NCI-H748 (cell line): ENCODE measurements around the gene CTF1.
"Not testable (repeated sequence)": the region's sequence is repeated elsewhere in the genome, so short reads cannot be mapped to it uniquely, and the experiment has no call there.

Source experiments
- DNase-seq: peaks from one replicate; lab custom pipeline; 2025; ENCODE audit not compliant: unreplicated experiment; lab: John Stamatoyannopoulos, UW

CTF1 gene, protein sequence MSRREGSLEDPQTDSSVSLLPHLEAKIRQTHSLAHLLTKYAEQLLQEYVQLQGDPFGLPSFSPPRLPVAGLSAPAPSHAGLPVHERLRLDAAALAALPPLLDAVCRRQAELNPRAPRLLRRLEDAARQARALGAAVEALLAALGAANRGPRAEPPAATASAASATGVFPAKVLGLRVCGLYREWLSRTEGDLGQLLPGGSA

DNA sequence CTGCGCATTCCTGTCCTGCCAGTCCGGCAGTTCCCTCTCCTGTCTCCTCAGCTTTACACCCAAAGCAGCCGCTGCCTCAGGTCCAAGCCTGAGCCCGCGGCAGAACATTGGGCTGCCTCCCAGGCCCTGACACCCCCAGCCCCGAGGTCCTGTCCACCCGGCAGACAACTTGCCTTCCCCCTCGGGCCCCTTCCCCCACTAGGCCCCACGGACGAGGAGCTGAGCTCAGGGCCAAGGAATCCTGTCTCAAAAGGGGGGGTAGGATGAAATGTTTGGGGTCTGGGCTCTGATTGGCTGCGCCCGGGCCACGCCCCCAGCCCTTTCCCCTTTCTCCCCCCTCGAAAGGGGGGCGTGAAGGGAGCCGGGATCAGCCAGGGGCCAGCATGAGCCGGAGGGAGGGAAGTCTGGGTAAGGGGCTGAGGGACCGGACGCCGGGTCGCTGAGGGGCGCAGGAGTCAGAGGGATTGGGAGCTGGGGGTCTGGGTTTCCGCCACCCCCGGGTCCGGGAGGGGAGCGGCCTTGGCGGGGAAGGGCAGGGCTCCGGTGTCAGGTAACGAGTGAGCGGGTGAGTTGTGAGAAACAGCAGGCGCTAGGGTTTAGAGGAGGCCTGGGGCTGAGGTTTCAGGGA, at the start of gene CTF1:
TSS of gene CTF1 (plus strand) at position 354 of the 628 bp plus-strand sequence. CDS start at position 384, 30 bp downstream.
- DNase-seq = no peak

GRCh38 chr16:30846649-30847402, 49.6 kb upstream of the CTF1 start:
- DNase-seq = no peak

- DNase-seq = no peak
These were observed 46.2 kb upstream of the CTF1 start for GRCh38 chr16:30850246-30850645.

GRCh38 chr16:30853758-30854157, 42.7 kb upstream of the CTF1 start:
- no peak for DNase-seq

GRCh38 chr16:30858111-30858495, 38.3 kb upstream of the CTF1 start:
- no peak for DNase-seq

DNA sequence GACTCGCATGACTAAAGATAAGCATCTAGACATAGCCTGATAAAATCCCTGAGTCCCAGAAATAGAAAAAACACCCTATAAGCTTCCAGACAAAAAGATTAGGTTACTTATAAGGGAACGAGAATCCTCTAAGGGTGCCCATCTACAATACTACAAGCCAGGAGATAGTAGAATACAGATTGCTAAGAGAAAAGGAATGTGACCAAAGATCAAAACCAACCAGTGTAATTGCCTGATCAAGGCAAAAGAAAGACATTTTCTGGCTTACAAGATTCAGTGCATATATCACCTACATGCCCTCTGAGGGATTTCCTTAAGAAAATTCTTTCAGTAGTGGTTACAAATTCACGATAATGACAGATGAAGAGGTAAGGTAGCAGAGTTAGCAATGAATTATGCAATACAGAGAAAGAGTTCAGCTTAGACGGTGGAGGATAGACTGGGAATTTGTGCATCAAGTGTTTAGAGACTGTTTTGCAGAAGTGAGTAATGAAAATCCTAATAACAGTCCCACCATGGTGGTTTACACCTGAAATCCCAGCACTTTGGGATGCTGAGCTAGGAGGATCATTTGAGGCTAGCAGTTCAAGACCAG, 37.5 kb upstream of the CTF1 start:
- DNase-seq = no peak

- DNase-seq = not testable (repeated sequence)
These were observed 35.7 kb upstream of the CTF1 start for GRCh38 chr16:30860729-30861128.

GRCh38 chr16:30863178-30863577, 33.2 kb upstream of the CTF1 start:
- DNase-seq = not testable (repeated sequence)

DNA sequence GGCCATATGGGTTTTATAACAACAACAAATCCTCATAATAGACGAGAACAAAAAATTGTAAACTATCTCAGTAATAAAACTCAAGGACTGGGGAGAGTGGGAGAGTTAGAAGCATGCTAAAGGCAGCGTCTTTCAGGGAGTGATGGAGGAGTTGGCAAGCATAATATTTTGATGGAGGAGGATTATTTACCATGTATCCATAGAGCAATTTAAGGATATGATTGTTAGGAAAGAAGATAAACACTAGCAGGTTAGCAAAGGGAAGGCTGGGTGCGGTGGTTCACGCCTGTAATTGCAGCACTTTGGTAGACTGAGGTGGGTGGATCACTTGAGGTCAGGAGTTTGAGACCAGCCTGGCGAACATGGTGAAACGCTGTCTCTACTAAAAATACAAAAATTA, 30.4 kb upstream of the CTF1 start:
- no peak for DNase-seq

GRCh38 chr16:30867747-30868146, 28.7 kb upstream of the CTF1 start:
- no peak for DNase-seq

GRCh38 chr16:30870904-30871303, 25.5 kb upstream of the CTF1 start:
- no peak for DNase-seq

- peak; percentile 25 for DNase-seq
These were observed 22.1 kb upstream of the CTF1 start for GRCh38 chr16:30874244-30874820.

GRCh38 chr16:30874821-30875717, 21.3 kb upstream of the CTF1 start:
- peak; percentile 95 for DNase-seq

DNA sequence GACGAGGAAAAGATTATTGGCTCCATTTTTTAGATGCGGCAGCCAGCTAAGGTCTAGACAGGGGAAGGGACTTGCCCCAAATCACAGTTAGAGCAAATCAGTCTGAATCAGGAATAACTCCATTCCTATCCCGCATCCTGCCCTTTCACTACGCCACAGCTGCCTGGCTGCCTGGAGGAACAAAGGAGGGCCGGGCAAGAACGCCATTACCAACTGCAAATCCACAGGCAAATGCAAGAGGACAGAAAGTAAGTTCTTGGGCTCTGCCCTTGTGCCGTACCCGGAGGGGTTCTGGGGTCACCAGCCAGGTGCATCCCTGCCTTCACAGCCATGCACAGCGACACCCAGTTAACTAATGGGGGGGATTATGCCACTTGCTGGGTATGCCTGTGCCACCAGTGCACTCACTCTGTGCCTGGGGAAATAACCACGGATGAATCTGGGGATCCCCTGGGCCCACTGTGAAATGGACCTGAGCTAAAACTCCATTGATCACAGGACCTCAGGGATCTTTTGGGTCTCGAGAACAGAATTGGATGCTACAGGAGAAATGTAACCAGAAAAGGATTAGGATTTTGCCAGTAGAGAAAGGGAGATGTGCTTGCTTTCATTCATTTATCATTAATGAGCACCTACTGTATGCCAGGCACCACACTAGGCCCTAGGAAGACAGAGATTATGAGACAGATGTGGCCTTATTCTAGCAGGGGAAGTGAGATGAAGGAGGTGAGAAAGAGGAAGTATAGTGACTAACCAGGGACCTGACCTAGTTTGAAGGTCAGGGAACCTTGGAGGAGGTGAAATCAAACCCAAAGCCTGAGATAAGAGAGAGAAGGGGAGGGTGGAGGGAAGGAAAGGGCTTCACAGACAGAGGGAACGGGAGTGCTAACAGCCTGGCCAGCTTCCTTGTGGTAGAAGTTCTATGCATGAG, 20.3 kb upstream of the CTF1 start:
- DNase-seq = peak; percentile 17

GRCh38 chr16:30876867-30877266, 19.5 kb upstream of the CTF1 start:
- DNase-seq = no peak

- DNase-seq = no peak
These were observed 13.7 kb upstream of the CTF1 start for GRCh38 chr16:30882429-30883310.

GRCh38 chr16:30884760-30885159, 11.7 kb upstream of the CTF1 start:
- DNase-seq = no peak

DNA sequence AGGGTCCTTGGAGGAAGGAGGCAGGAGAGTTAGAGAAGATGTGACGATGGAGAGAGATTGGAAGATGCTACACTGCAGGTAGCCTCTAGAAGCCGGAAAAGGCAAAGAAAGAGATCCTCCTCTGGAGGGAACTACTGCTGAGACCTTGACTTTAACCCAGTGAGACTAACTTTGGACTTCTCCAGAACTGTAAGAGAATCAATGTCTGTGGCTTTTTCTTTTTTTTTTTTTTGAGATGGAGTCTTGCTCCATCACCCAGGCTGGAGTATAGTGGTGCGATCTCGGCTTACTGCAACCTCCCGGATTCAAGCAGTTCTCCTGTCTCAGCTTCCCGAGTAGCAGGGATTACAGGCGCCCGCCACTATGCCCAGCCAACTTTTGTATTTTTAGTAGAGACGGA, 11.2 kb upstream of the CTF1 start:
- no peak for DNase-seq
